Cortex of kidney (tissue), 1 donor: ENCODE results near the gene FAM13A.
"Not testable (repeated sequence)": the region's sequence is repeated elsewhere in the genome, so short reads cannot be mapped to it uniquely, and the experiment has no call there.

Experiments used
- DNase-seq: peaks from one replicate; lab custom pipeline; 2025; lab: John Stamatoyannopoulos, UW

Gene FAM13A

GRCh38 chr4:89056953-89057398, at the start of gene FAM13A:
Gene FAM13A, minus strand, starts transcription at chr4:89057185. Its CDS starts 221 bp downstream, at chr4:89056964.
- DNase-seq, result no peak

GRCh38 chr4:89105726-89106125, 48.7 kb upstream of the FAM13A start:
- no peak for DNase-seq

- DNase-seq, result no peak
These were observed 44.5 kb upstream of the FAM13A start for GRCh38 chr4:89101256-89102161.

- DNase-seq, result no peak
These were observed 43.9 kb upstream of the FAM13A start for GRCh38 chr4:89100853-89101252.

- no peak for DNase-seq
These were observed 42.5 kb upstream of the FAM13A start for GRCh38 chr4:89099471-89099870.

- DNase-seq, result no peak
These were observed 42.0 kb upstream of the FAM13A start for GRCh38 chr4:89099034-89099433.

- no peak for DNase-seq
These were observed 21.3 kb upstream of the FAM13A start for GRCh38 chr4:89078300-89078699.

- DNase-seq, result no peak
These were observed 20.8 kb upstream of the FAM13A start for GRCh38 chr4:89077761-89078160.

- DNase-seq, result no peak
These were observed 15.9 kb upstream of the FAM13A start for GRCh38 chr4:89072921-89073320.

GRCh38 chr4:89071311-89071710, 14.3 kb upstream of the FAM13A start:
- no peak for DNase-seq

GRCh38 chr4:89070041-89070440, 13.1 kb upstream of the FAM13A start:
- DNase-seq, result no peak

GRCh38 chr4:89069481-89069880, 12.5 kb upstream of the FAM13A start:
- DNase-seq, result no peak

GRCh38 chr4:89067417-89067816, 10.4 kb upstream of the FAM13A start:
- no peak for DNase-seq

GRCh38 chr4:89064848-89065247, 7.9 kb upstream of the FAM13A start:
- no peak for DNase-seq

GRCh38 chr4:89057844-89058243, 859 bp upstream of the FAM13A start:
- not testable (repeated sequence) for DNase-seq

GRCh38 chr4:89056292-89056952, 563 bp downstream of the FAM13A start:
- DNase-seq, result no peak

GRCh38 chr4:89055157-89056080, 1.6 kb downstream of the FAM13A start:
- DNase-seq, result no peak

- no peak for DNase-seq
These were observed 2.4 kb downstream of the FAM13A start for GRCh38 chr4:89054627-89055026.

- DNase-seq, result no peak
These were observed 7.1 kb downstream of the FAM13A start for GRCh38 chr4:89049853-89050252.

GRCh38 chr4:89048906-89049601, 7.9 kb downstream of the FAM13A start:
- no peak for DNase-seq

GRCh38 chr4:89044147-89044900, 12.7 kb downstream of the FAM13A start:
- DNase-seq, result no peak
